ENCODE results near the gene AGPAT4.

GRCh38 chr6:161226009-161226964 is 47.6 kb downstream of the AGPAT4 start:
- TF ChIP-seq RFX5 (IDR thresholded peaks at IDR 0.05; ENCODE audit: low read depth, low read length) (no peak), CTCF (conservative IDR thresholded peaks at IDR 0.05; ENCODE audit: low read depth, low read length) (no peak), POLR2A (IDR thresholded peaks at IDR 0.05; ENCODE audit: low read depth, low read length) (no peak), SMC3 (IDR thresholded peaks at IDR 0.05; ENCODE audit: low read depth, low read length) (no peak), BHLHE40 (IDR thresholded peaks at IDR 0.05; ENCODE audit: low read depth, low read length) (no peak)
- TF ChIP-seq, protein P1, sequence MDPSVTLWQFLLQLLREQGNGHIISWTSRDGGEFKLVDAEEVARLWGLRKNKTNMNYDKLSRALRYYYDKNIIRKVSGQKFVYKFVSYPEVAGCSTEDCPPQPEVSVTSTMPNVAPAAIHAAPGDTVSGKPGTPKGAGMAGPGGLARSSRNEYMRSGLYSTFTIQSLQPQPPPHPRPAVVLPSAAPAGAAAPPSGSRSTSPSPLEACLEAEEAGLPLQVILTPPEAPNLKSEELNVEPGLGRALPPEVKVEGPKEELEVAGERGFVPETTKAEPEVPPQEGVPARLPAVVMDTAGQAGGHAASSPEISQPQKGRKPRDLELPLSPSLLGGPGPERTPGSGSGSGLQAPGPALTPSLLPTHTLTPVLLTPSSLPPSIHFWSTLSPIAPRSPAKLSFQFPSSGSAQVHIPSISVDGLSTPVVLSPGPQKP (IDR thresholded peaks at IDR 0.05; ENCODE audit: borderline replicate concordance, low read depth, low read length), result no peak
